Gastroesophageal sphincter (tissue), 4 donors: Measurements from ENCODE around the gene BRI3BP. TPM values are rescaled to one million over a fixed set of nuclear protein-coding genes. Genes with fewer than 3 reads are reported as not detected.

ENCODE experiments used
- ATAC-seq: fragments of 150-250 bp; one replicate; pipeline ENCODE4 v1.9.1; 2016; ENCODE audit warnings: mild to moderate bottlenecking, moderate library complexity
- H3K27ac ChIP-seq, 4 donors: fragments of 200-600 bp; sonication (generic) in 3 of 4; 1 replicate in 3 of 4; 2 replicates in 1 of 4; pipeline ENCODE4 v1.5.1; 2016 to 2019
- H3K27me3 ChIP-seq: fragments of 200-600 bp; sonication (generic); one replicate; pipeline ENCODE4 v1.5.1; 2019
- H3K36me3 ChIP-seq, 2 donors: fragments of 200-600 bp; sonication (generic); one replicate each; pipeline ENCODE4 v1.5.1; 2019; ENCODE audit warnings: control low read depth in 1 of 2
- H3K4me1 ChIP-seq, 3 donors: fragments of 200-600 bp; sonication (generic); 1 replicate in 2 of 3; 2 replicates in 1 of 3; pipeline ENCODE4 v1.5.1; 2016 to 2019; ENCODE audit warnings: control low read depth in 2 of 3
- H3K4me3 ChIP-seq, 2 donors: fragments of 200-600 bp; sonication (generic); one replicate each; pipeline ENCODE4 v1.5.1; 2019; ENCODE audit warnings: mild to moderate bottlenecking in 1 of 2, moderate library complexity in 1 of 2
- H3K9me3 ChIP-seq, 3 donors: fragments of 200-600 bp; sonication (generic); one replicate each; pipeline ENCODE4 v1.5.1; 2017 to 2019; ENCODE audit warnings: control low read depth in 2 of 3
- CTCF ChIP-seq, 4 experiments: fragments of 200-600 bp in 2 of 4; fragments of 450-650 bp in 2 of 4; sonication (generic) in 1 of 4; IDR thresholded peaks; one replicate each; pipeline ENCODE4 v1.5.1; 2017 to 2019; ENCODE audit warnings: antibody characterized with exemption in 4 of 4, mild to moderate bottlenecking in 2 of 4, moderate library complexity in 2 of 4
- EP300 ChIP-seq: sonication (generic); formaldehyde crosslinking; IDR thresholded peaks from one replicate; pipeline ENCODE4 v1.6.1; 2017; ENCODE audit warnings: antibody characterized with exemption, mild to moderate bottlenecking
- POLR2A ChIP-seq, 2 donors: fragments of 450-650 bp; IDR thresholded peaks; one replicate each; pipeline ENCODE4 v1.6.1; 2017; ENCODE audit warnings: antibody characterized with exemption in 2 of 2, mild to moderate bottlenecking in 2 of 2, moderate library complexity in 1 of 2
- POLR2AphosphoS5 ChIP-seq: sonication (generic); formaldehyde crosslinking; IDR thresholded peaks from one replicate; pipeline ENCODE4 v1.6.1; 2017; ENCODE audit warnings: antibody characterized with exemption
- WGBS, 2 donors: methylation state at CpG; one replicate each; pipeline ENCODE4 v1.1.5; 2018; ENCODE audit warnings: low coverage in 1 of 2; 5-methylcytosine and 5-hydroxymethylcytosine counted together
- total RNA-seq, 4 donors: library from RNA; depleted of rRNA; stranded (reverse); fragments of >200 nt; gene quantifications; one replicate each; pipeline ENCODE4 v1.1.0, GENCODE V29; 2016

The BRI3BP gene
- total RNA-seq, 4 donors from 2014 or later = 1.9 to 3.1 (median 2.5) TPM

GRCh38 chr12:125032466-125033152 lies 39.2 kb downstream of the BRI3BP start:
- no peaks in the 10 kb centered on the region for H3K36me3 ChIP-seq
- H3K27ac ChIP-seq = no peak overlapping the region
- no peaks in the 10 kb centered on the region for H3K27me3 ChIP-seq
- 78 to 87% methylated on average over 11 to 16 of the region's 19 CpGs for WGBS, 2 donors
- no peak overlapping the region for H3K4me3 ChIP-seq
- H3K4me1 ChIP-seq = no peaks in the 10 kb centered on the region
- no peak for ATAC-seq
- H3K9me3 ChIP-seq = no peaks in the 10 kb centered on the region
- TF ChIP-seq CTCF (IDR thresholded peaks at IDR 0.05) (no peak), POLR2A (IDR thresholded peaks at IDR 0.05) (no peak), EP300 (no peak), POLR2AphosphoS5 (no peak)

GRCh38 chr12:125033288-125033687 lies 39.8 kb downstream of the BRI3BP start:
- no peak overlapping the region for H3K4me3 ChIP-seq
- ATAC-seq = no peak
- no peak overlapping the region for H3K27ac ChIP-seq
- WGBS, 2 donors = 85 to 86% methylated on average over 4 to 9 of the region's 9 CpGs
- no peaks in the 10 kb centered on the region for H3K36me3 ChIP-seq
- H3K27me3 ChIP-seq = no peaks in the 10 kb centered on the region
- TF ChIP-seq EP300 = no peak
- no peak for TF ChIP-seq CTCF (IDR thresholded peaks at IDR 0.05)
- no peak for TF ChIP-seq POLR2A (IDR thresholded peaks at IDR 0.05)
- TF ChIP-seq POLR2AphosphoS5 = no peak
- no peaks in the 10 kb centered on the region for H3K9me3 ChIP-seq
- no peaks in the 10 kb centered on the region for H3K4me1 ChIP-seq

GRCh38 chr12:125038976-125039625 lies 45.7 kb downstream of the BRI3BP start:
- TF ChIP-seq EP300 (no peak), POLR2AphosphoS5 (no peak), POLR2A (IDR thresholded peaks at IDR 0.05) (no peak), CTCF (IDR thresholded peaks at IDR 0.05) (no peak)
- H3K27me3 ChIP-seq = no peaks in the 10 kb centered on the region
- no peaks in the 10 kb centered on the region for H3K9me3 ChIP-seq
- no peak overlapping the region for H3K27ac ChIP-seq
- H3K36me3 ChIP-seq = no peaks in the 10 kb centered on the region
- no peaks in the 10 kb centered on the region for H3K4me1 ChIP-seq
- ATAC-seq = no peak
- 58 to 73% methylated on average over 3 to 6 of the region's 6 CpGs for WGBS, 2 donors
- no peak overlapping the region for H3K4me3 ChIP-seq

GRCh38 chr12:125049093-125049458 lies 55.6 kb downstream of the BRI3BP start:
- TF ChIP-seq POLR2A (IDR thresholded peaks at IDR 0.05) = no peak
- no peak for TF ChIP-seq CTCF (IDR thresholded peaks at IDR 0.05)
- no peak for TF ChIP-seq EP300
- TF ChIP-seq POLR2AphosphoS5 = no peak
- Histone ChIP-seq H3K9me3 (no peaks in the 10 kb centered on the region), H3K27me3 (no peaks in the 10 kb centered on the region), H3K36me3 (no peaks in the 10 kb centered on the region), H3K4me1 (peaks cover 0 to 11% (median 0%) of the 10 kb centered on the region in 3 donors), H3K27ac (peak overlapping the region in 3 of 4 donors; percentile 8 to 57 (median 53)), H3K4me3 (peak overlapping the region; percentile 27 to 59)
- WGBS, 2 donors = 10 to 43% methylated on average over 2 to 15 of the region's 15 CpGs
- ATAC-seq = no peak

- TF ChIP-seq POLR2AphosphoS5 (no peak), POLR2A (IDR thresholded peaks at IDR 0.05) (no peak), CTCF (IDR thresholded peaks at IDR 0.05) (no peak), EP300 (no peak)
- H3K36me3 ChIP-seq = no peaks in the 10 kb centered on the region
- no peak for ATAC-seq
- H3K27ac ChIP-seq = no peak overlapping the region
- H3K9me3 ChIP-seq = no peaks in the 10 kb centered on the region
- WGBS, 2 donors = 75 to 78% methylated on average over 4 to 6 of the region's 10 CpGs
- H3K27me3 ChIP-seq = no peaks in the 10 kb centered on the region
- no peak overlapping the region for H3K4me3 ChIP-seq
- peaks cover 0 to 11% (median 0%) of the 10 kb centered on the region in 3 donors for H3K4me1 ChIP-seq
These were observed 57.0 kb downstream of the BRI3BP start for GRCh38 chr12:125050446-125050845.
